Measurements from ENCODE around the gene PNMA8B.
A peak's percentile ranks its signal among the peaks of the same experiment; 100 is the strongest.
"Not testable (repeated sequence)": the region's sequence is repeated elsewhere in the genome, so short reads cannot be mapped to it uniquely, and the experiment has no call there.

The PNMA8B gene

GRCh38 chr19:46499692-46500091 is 4.0 kb upstream of the PNMA8B start:
- peaks cover 6 to 15% (median 14%) of the 10 kb centered on the region in 11 experiments for H3K27me3 ChIP-seq
- H3K4me1 ChIP-seq, result peaks cover 24 to 45% (median 35%) of the 10 kb centered on the region in 10 experiments
- no peaks in the 10 kb centered on the region for H3K36me3 ChIP-seq
- peak overlapping the region; percentile 43 to 73 (median 69); a peak in 20 of 22 replicates for H3K4me2 ChIP-seq
- peak overlapping the region in 3 of 11 experiments; percentile 62 to 73 (median 67); a peak in 4 of 22 replicates for H3K27ac ChIP-seq
- TF ChIP-seq Cebpa-rat (IDR thresholded peaks at IDR 0.05), result no peak
- H3K4me3 ChIP-seq, result no peak overlapping the region
- peaks cover 0 to 2% (median 0%) of the 10 kb centered on the region in 11 experiments; a peak in 2 of 22 replicates for H3K9me3 ChIP-seq (replicated peaks in 1 of 11)
- no peaks in the 10 kb centered on the region for H4K20me1 ChIP-seq
- H3K9ac ChIP-seq, result peak overlapping the region in 1 of 11 experiments; percentile 23; a peak in 1 of 22 replicates

GRCh38 chr19:46497773-46498172 is 2.1 kb upstream of the PNMA8B start:
- Histone ChIP-seq H3K27me3 (peaks cover 24 to 34% (median 32%) of the 10 kb centered on the region in 11 experiments), H3K9ac (peak overlapping the region in 3 of 11 experiments; percentile 17 to 52 (median 42); a peak in 1 of 22 replicates)

GRCh38 chr19:46496886-46497285 is 1.2 kb upstream of the PNMA8B start:
- H3K36me3 ChIP-seq; H3K4me2 ChIP-seq; H3K9ac ChIP-seq; H3K4me3 ChIP-seq; H4K20me1 ChIP-seq; H3K27ac ChIP-seq; H3K9me3 ChIP-seq (replicated peaks in 1 of 11): not testable (repeated sequence)
- Histone ChIP-seq H3K4me1 (peaks cover 46 to 72% (median 62%) of the 10 kb centered on the region in 10 experiments), H3K27me3 (peaks cover 33 to 43% (median 41%) of the 10 kb centered on the region in 11 experiments)

More at GRCh38 chr19:46497773-46498172, 2.1 kb upstream of the PNMA8B start:
- Histone ChIP-seq H3K4me2 (peak overlapping the region in 10 of 11 experiments; percentile 43 to 73 (median 69); a peak in 16 of 22 replicates), H3K27ac (peak overlapping the region in 4 of 11 experiments; percentile 59 to 73 (median 64); a peak in 6 of 22 replicates), H3K4me1 (peaks cover 37 to 63% (median 53%) of the 10 kb centered on the region in 10 experiments), H3K9me3 (replicated peaks in 1 of 11) (no peaks in the 10 kb centered on the region), H3K36me3 (no peaks in the 10 kb centered on the region), H4K20me1 (no peaks in the 10 kb centered on the region), H3K4me3 (no peak overlapping the region)
- no peak for TF ChIP-seq Cebpa-rat (IDR thresholded peaks at IDR 0.05)

- H3K27ac ChIP-seq, result no peak overlapping the region; a peak in 1 of 22 replicates
- H3K27me3 ChIP-seq, result peaks cover 39 to 49% (median 47%) of the 10 kb centered on the region in 11 experiments
- H4K20me1 ChIP-seq, result no peaks in the 10 kb centered on the region
- no peak overlapping the region for H3K9ac ChIP-seq
- no peaks in the 10 kb centered on the region for H3K9me3 ChIP-seq (replicated peaks in 1 of 11)
- no peak overlapping the region for H3K4me3 ChIP-seq
- no peaks in the 10 kb centered on the region for H3K36me3 ChIP-seq
- H3K4me2 ChIP-seq, result peak overlapping the region in 1 of 11 experiments; percentile 90; a peak in 1 of 22 replicates
- peaks cover 50 to 77% (median 68%) of the 10 kb centered on the region in 10 experiments for H3K4me1 ChIP-seq
- no peak for TF ChIP-seq Cebpa-rat (IDR thresholded peaks at IDR 0.05)
Measured at GRCh38 chr19:46496304-46496703, 637 bp upstream of the PNMA8B start.

GRCh38 chr19:46494941-46495785 is 504 bp downstream of the PNMA8B start:
- H3K27ac ChIP-seq, result no peak overlapping the region
- H3K4me2 ChIP-seq, result peak overlapping the region in 8 of 11 experiments; percentile 87 to 98 (median 92); a peak in 15 of 22 replicates
- H3K4me3 ChIP-seq, result no peak overlapping the region
- no peak overlapping the region for H3K9ac ChIP-seq
- H3K36me3 ChIP-seq, result no peaks in the 10 kb centered on the region
- no peaks in the 10 kb centered on the region for H3K9me3 ChIP-seq (replicated peaks in 1 of 11)
- H3K4me1 ChIP-seq, result peaks cover 56 to 86% (median 74%) of the 10 kb centered on the region in 10 experiments
- no peaks in the 10 kb centered on the region for H4K20me1 ChIP-seq
- H3K27me3 ChIP-seq, result peaks cover 43 to 60% (median 57%) of the 10 kb centered on the region in 11 experiments
- peak in 2 of 11 experiments; percentile 15 to 17; a peak in 1 of 22 replicates for TF ChIP-seq Cebpa-rat (IDR thresholded peaks at IDR 0.05)

GRCh38 chr19:46494146-46494940 is 1.3 kb downstream of the PNMA8B start:
- Histone ChIP-seq H3K27ac (peak overlapping the region; percentile 82 to 90 (median 86); a peak in 21 of 22 replicates), H3K27me3 (peaks cover 51 to 68% (median 65%) of the 10 kb centered on the region in 11 experiments), H3K36me3 (no peaks in the 10 kb centered on the region), H3K4me3 (peak overlapping the region in 9 of 10 experiments; percentile 40 to 64 (median 56); a peak in 17 of 20 replicates), H4K20me1 (no peaks in the 10 kb centered on the region), H3K9ac (peak overlapping the region; percentile 73 to 86 (median 83); a peak in 19 of 22 replicates), H3K4me1 (peaks cover 54 to 86% (median 75%) of the 10 kb centered on the region in 10 experiments), H3K4me2 (peak overlapping the region; percentile 85 to 98 (median 92)), H3K9me3 (replicated peaks in 1 of 11) (no peaks in the 10 kb centered on the region)
- no peak for TF ChIP-seq Cebpa-rat (IDR thresholded peaks at IDR 0.05)

- no peaks in the 10 kb centered on the region for H4K20me1 ChIP-seq
- peak overlapping the region; percentile 82 to 90 (median 86) for H3K27ac ChIP-seq
- H3K4me3 ChIP-seq, result peak overlapping the region; percentile 34 to 64 (median 53)
- no peaks in the 10 kb centered on the region for H3K9me3 ChIP-seq (replicated peaks in 1 of 11)
- peaks cover 46 to 85% (median 73%) of the 10 kb centered on the region in 10 experiments for H3K4me1 ChIP-seq
- H3K27me3 ChIP-seq, result peaks cover 60 to 77% (median 73%) of the 10 kb centered on the region in 11 experiments
- H3K36me3 ChIP-seq, result no peaks in the 10 kb centered on the region
- peak overlapping the region; percentile 85 to 98 (median 92) for H3K4me2 ChIP-seq
- no peak for TF ChIP-seq Cebpa-rat (IDR thresholded peaks at IDR 0.05)
- H3K9ac ChIP-seq, result peak overlapping the region; percentile 73 to 86 (median 83)
Measured at GRCh38 chr19:46493236-46494145, 2.2 kb downstream of the PNMA8B start.

- Histone ChIP-seq H3K27me3 (peaks cover 64 to 83% (median 78%) of the 10 kb centered on the region in 11 experiments), H3K9ac (peak overlapping the region; percentile 73 to 86 (median 83)), H3K27ac (peak overlapping the region; percentile 82 to 90 (median 86)), H3K36me3 (no peaks in the 10 kb centered on the region), H3K9me3 (replicated peaks in 1 of 11) (no peaks in the 10 kb centered on the region), H4K20me1 (no peaks in the 10 kb centered on the region), H3K4me3 (peak overlapping the region; percentile 30 to 64 (median 53); a peak in 16 of 20 replicates), H3K4me2 (peak overlapping the region; percentile 85 to 98 (median 92)), H3K4me1 (peaks cover 39 to 84% (median 69%) of the 10 kb centered on the region in 10 experiments)
- no peak for TF ChIP-seq Cebpa-rat (IDR thresholded peaks at IDR 0.05)
Measured at GRCh38 chr19:46492841-46493235, 2.8 kb downstream of the PNMA8B start.
